SW 1271 (cell line): ENCODE results near the gene ANXA7.

ENCODE experiments used
- DNase-seq, 2 experiments: peaks; one replicate each; lab custom pipeline; 2025; lab: John Stamatoyannopoulos, UW

ANXA7 gene

GRCh38 chr10:73413528-73414229 lies at the start of gene ANXA7:
TSS of gene ANXA7 (minus strand) at chr10:73414058. CDS start at chr10:73400856, 13,202 bp downstream.
- peak; percentile 49 to 63 for DNase-seq

GRCh38 chr10:73460897-73461296 lies 47.0 kb upstream of the ANXA7 start:
- no peak for DNase-seq

GRCh38 chr10:73459683-73460314 lies 45.9 kb upstream of the ANXA7 start:
- DNase-seq: no peak

DNA sequence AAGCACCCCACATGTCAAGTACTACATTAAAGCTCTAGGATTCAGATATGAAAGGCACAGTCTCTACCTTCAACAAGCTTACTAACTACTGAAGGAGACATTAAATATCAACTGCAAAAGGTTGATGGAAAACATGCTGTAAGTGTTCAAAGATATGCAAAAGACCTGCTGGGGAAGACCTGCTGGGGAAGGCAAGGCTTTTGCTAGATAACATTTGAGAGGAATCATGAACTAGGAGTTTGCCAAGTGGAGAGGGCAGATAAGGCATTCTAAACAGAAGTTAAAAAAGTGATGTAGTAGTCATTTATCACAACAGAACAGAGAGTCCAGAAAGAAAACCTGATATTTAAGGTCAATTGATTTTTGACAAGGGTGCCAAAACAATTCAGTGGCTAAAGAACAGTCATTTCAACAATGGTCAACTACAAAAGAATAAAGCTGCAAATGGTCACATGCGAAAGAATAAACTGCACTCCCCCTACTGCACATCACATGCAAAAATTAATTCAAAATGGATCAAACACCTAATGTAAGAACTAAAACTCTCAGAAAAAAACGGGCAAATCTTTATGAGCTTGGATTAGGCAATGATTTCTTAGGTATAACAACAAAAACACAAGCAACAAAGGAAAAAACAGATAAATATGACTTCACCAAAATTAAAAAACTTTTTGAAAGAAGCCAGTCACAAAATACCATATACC lies 42.5 kb upstream of the ANXA7 start:
- DNase-seq: no peak

- DNase-seq: no peak
Observed at GRCh38 chr10:73449113-73449512, 35.3 kb upstream of the ANXA7 start.

GRCh38 chr10:73448384-73448783 lies 34.5 kb upstream of the ANXA7 start:
- no peak for DNase-seq

DNA sequence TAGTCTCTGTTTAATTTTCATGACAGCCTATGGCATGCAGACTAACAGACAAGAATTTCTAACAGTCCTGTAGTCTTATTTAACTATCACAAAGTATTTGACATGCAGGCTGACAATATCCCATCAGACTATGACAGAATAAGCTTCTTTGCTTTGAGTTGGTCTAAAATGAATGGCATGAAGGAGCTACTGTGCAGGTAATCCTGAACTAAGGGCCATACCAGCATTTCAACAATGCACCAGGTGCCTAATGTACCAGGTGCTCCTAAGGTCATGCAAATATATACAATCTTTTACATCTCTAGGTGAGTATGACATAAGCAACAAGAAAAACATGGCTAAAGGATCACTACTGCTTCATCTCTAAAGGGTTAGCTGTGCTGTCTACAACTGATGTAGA lies 33.1 kb upstream of the ANXA7 start:
- DNase-seq: no peak

GRCh38 chr10:73444457-73444856 lies 30.6 kb upstream of the ANXA7 start:
- no peak for DNase-seq

GRCh38 chr10:73439605-73440312 lies 25.9 kb upstream of the ANXA7 start:
- no peak for DNase-seq

- DNase-seq: no peak
Observed at GRCh38 chr10:73439055-73439454, 25.2 kb upstream of the ANXA7 start.

- no peak for DNase-seq
Observed at GRCh38 chr10:73433538-73433867, 19.6 kb upstream of the ANXA7 start, which contains the start of gene MSS51. TSS of gene MSS51 (minus strand) at chr10:73433561. CDS start at chr10:73428284, 5,277 bp downstream.

DNA sequence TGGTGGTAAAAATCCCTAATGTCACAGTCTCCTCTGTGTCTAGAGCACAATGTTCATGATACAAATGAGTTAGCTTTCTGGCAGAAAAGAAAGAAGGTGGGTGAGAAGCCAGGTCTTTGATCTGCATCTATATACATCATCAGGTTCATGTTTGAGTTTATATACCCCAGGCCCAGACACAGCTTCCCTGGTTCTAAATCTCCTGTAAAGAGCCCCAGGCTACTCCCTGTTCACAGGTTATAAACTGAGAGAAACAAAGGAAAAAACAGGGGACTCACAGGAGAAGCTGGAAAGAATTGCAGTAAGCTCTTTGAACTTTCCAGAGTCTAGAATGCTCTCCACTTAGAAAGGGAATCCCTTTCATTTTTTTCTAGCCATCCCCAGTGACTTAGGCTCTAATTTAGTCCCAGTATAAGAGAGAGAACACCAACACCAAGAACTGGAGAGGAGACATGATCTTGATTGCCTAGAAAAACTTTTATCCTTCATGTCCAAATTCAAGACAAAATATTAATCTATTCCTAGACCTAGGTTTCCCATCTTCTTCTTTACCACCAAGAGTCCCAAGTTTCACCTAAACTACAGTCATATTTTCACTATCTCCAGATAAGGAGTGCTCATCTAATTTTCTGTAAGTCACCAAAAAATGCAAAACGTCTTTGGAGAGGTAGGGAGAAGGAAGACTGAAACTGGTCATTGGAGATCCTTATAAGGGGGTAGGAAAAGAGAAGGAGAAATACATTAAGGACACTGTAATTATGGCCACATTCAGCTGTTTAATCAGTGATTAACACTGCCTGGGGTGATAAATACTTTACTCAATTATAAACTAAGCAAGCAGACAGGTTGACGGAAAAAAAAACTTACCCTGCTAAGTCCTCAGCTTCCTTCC lies 19.0 kb upstream of the ANXA7 start:
- no peak for DNase-seq

DNA sequence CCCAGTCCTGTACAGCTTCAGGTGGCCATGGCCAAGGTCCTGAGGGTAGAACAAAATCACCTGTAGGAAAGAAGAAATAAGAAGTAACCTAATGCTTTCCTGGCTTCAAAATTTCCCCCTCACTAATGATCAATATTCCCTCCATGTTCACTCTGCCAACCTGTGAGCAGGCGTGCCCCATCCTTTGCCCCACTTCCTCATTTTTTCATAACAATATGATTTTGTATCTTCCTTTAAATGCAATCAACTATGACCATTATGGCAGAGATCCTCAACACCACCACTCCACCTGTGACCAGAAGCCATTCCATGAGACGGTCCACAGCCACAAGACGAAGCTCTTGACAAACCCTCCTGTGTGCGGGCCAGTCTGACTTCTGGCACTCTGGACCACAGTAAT lies 12.5 kb upstream of the ANXA7 start:
- DNase-seq: no peak

DNA sequence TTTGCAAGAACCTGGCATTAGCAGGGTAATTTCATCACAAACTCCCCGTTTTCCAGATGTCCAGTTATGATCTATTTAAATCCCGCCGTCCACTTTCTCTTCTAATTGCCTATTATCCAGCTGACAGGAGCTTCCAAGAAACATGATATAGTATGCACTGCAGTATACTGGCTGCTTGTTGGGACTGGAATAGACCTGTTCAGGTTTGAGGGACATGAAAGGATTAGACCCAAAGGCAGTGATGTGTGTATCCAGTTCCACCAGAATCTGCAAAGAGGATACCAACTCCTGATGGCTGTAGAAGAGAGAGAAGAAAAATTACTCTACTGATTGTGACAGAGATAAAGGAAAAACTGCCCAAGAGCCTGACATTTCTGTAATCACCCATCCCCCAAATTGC lies 10.6 kb upstream of the ANXA7 start:
- DNase-seq: no peak

DNA sequence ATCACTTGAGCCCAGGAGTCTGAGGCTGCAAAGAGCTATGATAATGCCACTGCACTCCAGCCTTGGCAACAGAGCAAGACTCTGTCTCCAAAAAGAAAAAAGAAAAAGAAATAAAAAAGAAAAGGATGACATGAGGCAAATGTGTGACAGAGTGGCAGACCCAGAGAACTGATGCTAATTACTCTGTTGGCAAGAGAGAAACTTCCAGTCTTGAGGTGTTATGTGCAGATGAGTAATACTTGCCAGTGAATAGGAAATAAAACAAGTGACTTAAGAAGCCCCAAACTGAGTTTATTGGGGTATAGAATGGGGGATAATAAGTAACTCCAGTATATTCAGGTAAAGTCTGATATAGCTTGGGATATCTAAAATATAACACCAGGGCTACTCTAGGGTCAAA lies 9.5 kb upstream of the ANXA7 start:
- no peak for DNase-seq

DNA sequence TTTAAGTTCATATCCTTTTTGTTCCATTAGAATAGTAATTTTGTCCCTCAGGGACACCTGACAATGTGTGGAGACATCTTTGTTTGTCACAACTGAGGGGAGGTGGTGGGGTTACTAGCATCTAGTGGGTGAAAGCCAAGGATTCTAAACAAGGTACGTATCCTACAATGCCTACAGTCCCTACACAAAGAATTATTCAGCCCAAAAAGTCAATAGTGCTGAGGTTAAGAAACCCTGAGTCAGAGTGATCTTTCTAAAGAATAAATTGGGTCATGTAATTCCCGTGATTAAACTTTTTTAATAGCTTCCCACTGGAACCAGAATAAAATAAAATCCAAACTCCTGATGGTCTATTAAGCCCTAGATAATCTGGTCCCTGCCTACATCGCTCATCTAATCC lies 2.7 kb upstream of the ANXA7 start:
- no peak for DNase-seq

DNA sequence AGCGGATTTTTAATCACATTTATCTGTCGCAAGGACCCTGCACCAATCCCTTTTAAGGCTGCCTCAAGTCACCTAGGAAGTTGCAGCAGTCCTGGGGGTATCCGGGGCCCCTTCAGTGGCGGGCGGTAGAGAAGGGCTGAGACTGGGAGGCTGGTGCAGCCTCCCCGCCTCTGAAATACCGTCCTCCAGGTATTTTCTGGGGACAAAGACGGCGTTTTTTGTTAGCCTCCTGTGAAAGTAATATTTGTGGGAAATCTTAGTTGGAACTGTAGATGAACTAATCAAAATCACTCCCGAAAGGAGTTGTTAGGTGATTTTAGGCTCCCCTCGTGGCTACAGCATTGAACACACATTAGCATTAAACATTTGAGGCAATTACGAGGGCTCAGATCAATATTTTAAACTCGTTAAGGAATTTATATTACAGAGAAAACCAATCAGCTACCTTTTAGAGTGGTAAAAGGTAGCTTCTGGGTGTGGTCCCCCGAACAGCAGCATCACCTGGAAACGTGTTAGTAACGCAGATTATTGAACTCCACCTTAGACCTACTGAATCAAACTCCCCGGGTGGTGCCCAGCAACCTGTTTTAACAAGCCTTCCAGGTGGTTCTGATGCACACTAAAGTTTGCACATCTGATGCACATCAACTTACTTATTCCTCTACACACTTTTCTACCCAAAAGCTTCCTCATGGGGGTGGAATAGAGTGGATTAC lies 530 bp upstream of the ANXA7 start:
- DNase-seq: no peak

DNA sequence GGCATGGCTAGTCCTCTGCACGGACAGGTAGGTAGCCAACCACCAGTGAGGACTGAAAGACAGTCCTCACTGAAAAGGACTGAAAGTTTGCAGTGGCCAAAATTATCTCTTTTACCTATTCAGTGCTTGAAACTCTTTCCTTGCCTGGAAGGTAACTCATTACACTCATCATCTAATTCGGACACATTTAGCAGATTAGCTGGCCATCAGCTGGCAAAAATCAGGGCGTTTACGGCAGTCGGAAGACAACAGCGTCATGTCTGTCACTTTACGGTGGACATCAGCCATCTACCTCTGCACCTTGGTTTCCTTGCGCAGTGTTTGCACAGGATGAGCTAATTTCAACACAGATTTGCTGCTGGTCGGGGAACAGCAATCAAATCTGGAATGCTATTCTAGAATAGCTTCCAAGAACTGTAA lies 740 bp downstream of the ANXA7 start:
- DNase-seq: peak in 1 of 2 experiments; percentile 45

- DNase-seq: no peak
Observed at GRCh38 chr10:73410897-73411296, 3.0 kb downstream of the ANXA7 start.

DNA sequence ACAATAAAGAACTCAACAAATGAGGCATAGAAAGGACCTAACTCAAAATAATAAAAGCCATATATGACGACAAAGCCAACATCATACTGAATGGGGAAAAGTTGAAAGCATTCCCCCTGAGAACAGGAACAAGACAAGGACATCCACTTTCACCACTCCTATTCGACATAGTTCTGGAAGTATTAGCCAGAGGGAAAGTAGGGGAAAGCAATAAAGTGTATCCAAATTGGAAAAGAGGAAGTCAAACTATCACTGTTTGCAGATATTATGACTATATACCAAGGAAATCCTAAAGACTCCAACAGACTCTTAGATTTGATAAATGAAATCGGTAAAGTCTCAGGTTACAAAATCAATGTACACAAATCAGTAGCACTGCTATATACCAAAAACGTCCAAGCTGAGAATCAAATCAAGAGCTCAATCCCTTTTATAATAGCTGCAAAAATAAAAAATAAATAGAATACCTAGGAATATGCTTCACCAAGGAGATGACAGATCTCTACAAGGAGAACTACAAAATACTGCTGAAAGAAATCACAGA lies 4.8 kb downstream of the ANXA7 start:
- no peak for DNase-seq

DNA sequence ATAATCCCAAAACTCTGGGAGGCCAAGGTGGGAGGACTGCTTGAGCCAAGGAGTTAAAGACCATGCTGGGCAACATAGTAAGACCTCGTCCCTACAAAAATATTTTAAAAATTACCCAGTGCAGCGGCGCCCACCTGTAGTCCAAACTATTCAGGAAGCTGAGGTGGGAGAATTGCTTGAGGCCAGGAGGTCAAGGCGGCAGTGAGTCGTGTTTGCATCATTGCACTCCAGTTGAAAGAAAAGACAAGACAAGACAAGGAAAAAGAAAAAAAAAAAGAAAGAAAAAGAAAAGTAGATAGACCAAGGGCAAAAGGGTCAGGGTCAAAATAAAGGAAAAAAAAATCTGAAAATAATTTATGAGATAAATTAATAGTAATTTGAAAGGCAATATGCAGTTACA lies 5.8 kb downstream of the ANXA7 start:
- DNase-seq: no peak
